Measurements from ENCODE around the gene NOTCH2.

- no peak for TF ChIP-seq POLR2AphosphoS5 (IDR thresholded peaks at IDR 0.05; ENCODE audit: insufficient read depth in 1 of 2, low read depth in 1 of 2)
- TF ChIP-seq CTCF (IDR thresholded peaks at IDR 0.05), result no peak
Observed at GRCh38 chr1:119898981-119899720, 170.3 kb downstream of the NOTCH2 start.

Data from vagina (tissue), 2 donors.